ENCODE data around the gene TSPAN15. TPM values are rescaled to one million over a fixed set of nuclear protein-coding genes. Genes with fewer than 3 reads are reported as not detected.

Gene TSPAN15
- total and polyA plus RNA-seq, 4 experiments from 2014 or later = 2.4 to 18.1 (median 9.4) TPM

DNA sequence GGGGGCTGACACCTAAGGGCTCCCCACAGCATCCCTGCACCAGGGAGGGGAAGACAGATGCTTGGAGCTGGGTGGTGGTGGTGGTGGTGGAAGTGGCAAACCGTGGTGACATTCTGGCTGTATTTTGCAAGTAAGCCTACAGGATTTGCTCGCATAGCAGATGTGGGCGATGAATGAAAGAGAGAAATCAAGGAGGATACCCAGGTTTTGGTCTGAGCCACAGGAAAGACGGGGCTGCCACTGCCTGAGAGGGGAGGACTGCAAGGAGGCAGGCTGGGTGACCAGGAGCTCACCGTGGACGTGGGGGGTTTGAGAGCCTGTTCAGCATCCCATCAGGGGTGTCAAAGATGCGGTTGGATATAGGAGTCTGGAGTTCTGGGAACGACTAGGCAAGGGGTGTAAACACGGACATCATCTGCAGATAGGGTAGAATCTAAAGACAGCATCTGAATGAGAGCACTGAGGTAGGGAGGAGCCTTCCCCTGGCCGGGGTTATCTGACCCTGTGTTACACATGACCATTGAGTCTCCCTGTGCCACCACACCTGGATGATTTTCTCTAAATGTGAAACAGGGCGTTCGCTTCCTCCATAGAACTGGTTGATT, 49.7 kb downstream of the TSPAN15 start:
- Mint-ChIP-seq H3K4me3 (no peak overlapping the region), H3K27ac (peak overlapping the region in 3 of 7 donors; percentile 59 to 81 (median 67)), H3K9me3 (no peaks in the 10 kb centered on the region), H3K36me3 (no peaks in the 10 kb centered on the region), H3K27me3 (no peaks in the 10 kb centered on the region), H3K4me1 (peaks cover 5 to 29% (median 15%) of the 10 kb centered on the region in 4 donors)
- no peaks in the 10 kb centered on the region for H3K9me3 ChIP-seq (ENCODE audit: control insufficient read depth in 1 of 2, low read length in 2 of 2)
- ChIA-PET CTCF (ENCODE audit: partially characterized antibody) (interaction anchor here (1.0 to 2.1 kb wide), 2 partner anchors 51 to 94 kb away, joined by 3 to 4 read pairs; no protein-coding TSS in a partner anchor), POLR2A (ENCODE audit: partially characterized antibody) (interaction anchor here (1.0 kb wide), 1 partner anchor 77 kb away, joined by 3 read pairs; no protein-coding TSS in a partner anchor)
- no peak for DNase-seq
- intact Hi-C loops (cut with micrococcal nuclease) = no loop called here
- H3K27ac ChIP-seq (ENCODE audit: low read depth, low read length) = no peak overlapping the region
- H3K4me3 ChIP-seq (ENCODE audit: low read length in 2 of 2) = no peak overlapping the region
- H3K27me3 ChIP-seq (ENCODE audit: insufficient read depth, low read length) = no peaks in the 10 kb centered on the region
- H3K4me1 ChIP-seq (ENCODE audit: insufficient read depth, low read length) = peaks cover 12% of the 10 kb centered on the region
- no peaks in the 10 kb centered on the region for H3K36me3 ChIP-seq (ENCODE audit: insufficient read depth, low read length)

DNA sequence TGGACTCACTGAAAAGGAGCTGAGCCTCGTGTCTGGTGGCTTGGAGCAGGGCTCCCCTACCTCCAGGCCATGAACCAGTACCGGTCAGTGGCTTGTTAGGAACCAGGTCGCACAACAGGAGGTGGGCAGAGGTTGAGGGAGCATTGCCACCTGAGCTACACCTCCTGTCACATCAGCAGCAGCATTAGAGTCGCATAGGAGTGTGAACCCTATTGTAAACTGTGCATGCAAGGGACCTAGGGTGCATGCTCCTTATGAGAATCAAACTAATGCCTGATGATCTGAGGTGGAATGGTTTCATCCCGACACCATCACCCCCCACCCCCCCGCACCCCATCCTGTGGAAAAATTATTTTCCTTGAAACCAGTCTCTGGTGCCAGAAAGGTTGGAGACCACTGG, 50.4 kb downstream of the TSPAN15 start:
- Mint-ChIP-seq H3K4me3 (no peak overlapping the region), H3K4me1 (peaks cover 5 to 34% (median 16%) of the 10 kb centered on the region in 4 donors), H3K9me3 (no peaks in the 10 kb centered on the region), H3K36me3 (no peaks in the 10 kb centered on the region), H3K27ac (no peak overlapping the region), H3K27me3 (no peaks in the 10 kb centered on the region)
- Histone ChIP-seq H3K27me3 (ENCODE audit: insufficient read depth, low read length) (no peaks in the 10 kb centered on the region), H3K4me1 (ENCODE audit: insufficient read depth, low read length) (peaks cover 15% of the 10 kb centered on the region), H3K36me3 (ENCODE audit: insufficient read depth, low read length) (no peaks in the 10 kb centered on the region), H3K27ac (ENCODE audit: low read depth, low read length) (no peak overlapping the region), H3K9me3 (ENCODE audit: control insufficient read depth in 1 of 2, low read length in 2 of 2) (no peaks in the 10 kb centered on the region), H3K4me3 (ENCODE audit: low read length in 2 of 2) (no peak overlapping the region)
- intact Hi-C loops (cut with micrococcal nuclease) = no loop called here
- ChIA-PET CTCF (ENCODE audit: partially characterized antibody) (interaction anchor here (0.7 to 2.1 kb wide), 4 partner anchors 13 to 94 kb away, joined by 3 to 7 read pairs (median 4); no protein-coding TSS in a partner anchor), POLR2A (ENCODE audit: partially characterized antibody) (no interaction called here)
- DNase-seq = no peak

- Mint-ChIP-seq H3K4me1 (peaks cover 10 to 41% (median 22%) of the 10 kb centered on the region in 4 donors), H3K27me3 (no peaks in the 10 kb centered on the region), H3K9me3 (no peaks in the 10 kb centered on the region), H3K36me3 (no peaks in the 10 kb centered on the region), H3K4me3 (no peak overlapping the region), H3K27ac (peak overlapping the region in 1 of 7 donors; percentile 37)
- Histone ChIP-seq H3K4me1 (ENCODE audit: insufficient read depth, low read length) (peaks cover 21% of the 10 kb centered on the region), H3K4me3 (ENCODE audit: low read length in 2 of 2) (no peak overlapping the region), H3K36me3 (ENCODE audit: insufficient read depth, low read length) (no peaks in the 10 kb centered on the region), H3K27ac (ENCODE audit: low read depth, low read length) (no peak overlapping the region), H3K27me3 (ENCODE audit: insufficient read depth, low read length) (no peaks in the 10 kb centered on the region), H3K9me3 (ENCODE audit: control insufficient read depth in 1 of 2, low read length in 2 of 2) (no peaks in the 10 kb centered on the region)
- no peak for DNase-seq
- ChIA-PET CTCF (ENCODE audit: partially characterized antibody) (interaction anchor here (1.0 to 2.1 kb wide), 4 partner anchors 12 to 127 kb away, joined by 4 to 7 read pairs (median 4); partner anchors contain the start of gene FAM241B), POLR2A (ENCODE audit: partially characterized antibody) (no interaction called here)
- intact Hi-C loops (cut with micrococcal nuclease) = no loop called here
Observed at GRCh38 chr10:69502589-69502988, 51.3 kb downstream of the TSPAN15 start.

- H3K4me3 Mint-ChIP-seq = peak overlapping the region in 1 of 8 donors; percentile 38
- ChIA-PET CTCF (ENCODE audit: partially characterized antibody) (interaction anchor here (1.0 to 2.1 kb wide), 3 partner anchors 53 to 126 kb away, joined by 4 to 5 read pairs (median 4); partner anchors contain the start of gene FAM241B), POLR2A (ENCODE audit: partially characterized antibody) (no interaction called here)
- H3K36me3 Mint-ChIP-seq = no peaks in the 10 kb centered on the region
- peaks cover 0 to 2% (median 0%) of the 10 kb centered on the region in 8 donors for H3K9me3 Mint-ChIP-seq
- Histone ChIP-seq H3K27ac (ENCODE audit: low read depth, low read length) (no peak overlapping the region), H3K9me3 (ENCODE audit: control insufficient read depth in 1 of 2, low read length in 2 of 2) (no peaks in the 10 kb centered on the region), H3K4me1 (ENCODE audit: insufficient read depth, low read length) (peaks cover 23% of the 10 kb centered on the region), H3K4me3 (ENCODE audit: low read length in 2 of 2) (no peak overlapping the region), H3K27me3 (ENCODE audit: insufficient read depth, low read length) (no peaks in the 10 kb centered on the region), H3K36me3 (ENCODE audit: insufficient read depth, low read length) (no peaks in the 10 kb centered on the region)
- no peaks in the 10 kb centered on the region for H3K27me3 Mint-ChIP-seq
- H3K27ac Mint-ChIP-seq = peak overlapping the region in 3 of 7 donors; percentile 21 to 49 (median 37)
- intact Hi-C loops (cut with micrococcal nuclease) = no loop called here
- DNase-seq = no peak
- H3K4me1 Mint-ChIP-seq = peaks cover 9 to 39% (median 21%) of the 10 kb centered on the region in 4 donors
Observed at GRCh38 chr10:69503001-69503895, 52.0 kb downstream of the TSPAN15 start.

DNA sequence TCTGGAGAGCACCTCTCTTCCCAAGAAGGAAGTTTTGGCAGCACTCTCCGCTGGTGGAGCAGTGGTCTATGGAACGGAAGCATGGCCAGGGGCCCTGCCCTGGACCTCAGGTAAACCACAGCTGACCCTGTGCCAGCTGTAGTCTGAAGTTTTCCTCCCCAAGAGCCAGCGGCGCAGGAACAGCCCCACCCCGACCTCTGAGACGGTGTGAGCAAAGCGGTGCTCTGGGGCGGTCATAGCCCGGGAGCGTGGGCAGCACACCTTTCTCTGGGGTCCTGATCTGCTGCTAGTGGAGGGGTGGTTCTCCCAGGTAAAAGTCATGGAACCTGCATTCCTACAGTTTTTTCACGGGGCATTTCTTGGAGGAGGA, 52.6 kb downstream of the TSPAN15 start:
- CTCF ChIA-PET (ENCODE audit: partially characterized antibody) = no interaction called here
- Mint-ChIP-seq H3K9me3 (peaks cover 0 to 2% (median 0%) of the 10 kb centered on the region in 8 donors), H3K4me1 (peaks cover 9 to 33% (median 17%) of the 10 kb centered on the region in 4 donors), H3K27ac (peak overlapping the region in 2 of 7 donors; percentile 21 to 35), H3K27me3 (no peaks in the 10 kb centered on the region), H3K4me3 (no peak overlapping the region), H3K36me3 (no peaks in the 10 kb centered on the region)
- H3K27me3 ChIP-seq (ENCODE audit: insufficient read depth, low read length) = no peaks in the 10 kb centered on the region
- intact Hi-C loops (cut with micrococcal nuclease) = no loop called here
- DNase-seq = no peak
- H3K9me3 ChIP-seq (ENCODE audit: control insufficient read depth in 1 of 2, low read length in 2 of 2) = no peaks in the 10 kb centered on the region
- peaks cover 20% of the 10 kb centered on the region for H3K4me1 ChIP-seq (ENCODE audit: insufficient read depth, low read length)
- no peak overlapping the region for H3K4me3 ChIP-seq (ENCODE audit: low read length in 2 of 2)
- POLR2A ChIA-PET (ENCODE audit: partially characterized antibody) = no interaction called here
- no peaks in the 10 kb centered on the region for H3K36me3 ChIP-seq (ENCODE audit: insufficient read depth, low read length)
- no peak overlapping the region for H3K27ac ChIP-seq (ENCODE audit: low read depth, low read length)

DNA sequence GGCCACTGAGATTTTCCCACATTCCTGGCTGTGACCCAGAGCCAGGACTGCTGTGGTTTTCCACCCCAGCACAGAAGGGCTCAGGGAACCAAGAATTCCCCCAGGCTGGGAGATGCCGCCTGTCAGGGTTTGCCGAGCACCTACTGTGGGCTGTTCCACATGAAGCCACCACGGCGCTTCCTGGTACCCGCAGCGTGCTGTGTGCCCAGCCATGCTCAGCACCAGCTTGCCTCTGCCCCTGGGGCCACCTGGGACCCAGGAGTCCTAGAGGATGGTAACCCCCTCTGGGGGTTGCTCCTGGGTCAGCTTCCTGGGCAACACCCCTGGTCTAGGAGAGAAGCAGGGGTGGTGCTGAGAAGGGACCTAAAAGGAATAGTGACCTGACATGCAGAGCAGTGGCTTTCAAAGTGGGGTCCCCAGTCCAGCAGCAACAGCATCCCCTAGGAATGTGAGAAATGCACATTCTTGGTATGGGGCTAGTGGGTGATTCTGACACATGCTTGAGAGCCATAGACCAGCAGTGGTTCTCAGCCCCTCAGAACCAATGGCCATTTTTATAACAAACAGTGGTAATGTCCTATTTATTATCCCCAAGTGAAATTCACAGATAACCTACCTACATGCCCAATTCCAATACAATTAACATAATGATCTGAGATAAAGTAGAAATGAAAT, 53.4 kb downstream of the TSPAN15 start:
- peaks cover 0 to 2% (median 0%) of the 10 kb centered on the region in 8 donors for H3K9me3 Mint-ChIP-seq
- Histone ChIP-seq H3K36me3 (ENCODE audit: insufficient read depth, low read length) (no peaks in the 10 kb centered on the region), H3K9me3 (ENCODE audit: control insufficient read depth in 1 of 2, low read length in 2 of 2) (no peaks in the 10 kb centered on the region), H3K4me3 (ENCODE audit: low read length in 2 of 2) (no peak overlapping the region), H3K27ac (ENCODE audit: low read depth, low read length) (no peak overlapping the region), H3K27me3 (ENCODE audit: insufficient read depth, low read length) (no peaks in the 10 kb centered on the region), H3K4me1 (ENCODE audit: insufficient read depth, low read length) (peaks cover 20% of the 10 kb centered on the region)
- H3K36me3 Mint-ChIP-seq = no peaks in the 10 kb centered on the region
- H3K4me1 Mint-ChIP-seq = peaks cover 9 to 25% (median 16%) of the 10 kb centered on the region in 4 donors
- H3K27ac Mint-ChIP-seq = peak overlapping the region in 3 of 7 donors; percentile 35 to 79 (median 76)
- CTCF ChIA-PET (ENCODE audit: partially characterized antibody) = interaction anchor here (0.7 to 1.1 kb wide), 4 partner anchors 20 to 114 kb away, joined by 3 read pairs; no protein-coding TSS in a partner anchor
- intact Hi-C loops (cut with micrococcal nuclease) = loop anchor here (5.0 kb wide), 2 partner anchors 502 to 547 kb away; partner anchors contain the start of gene DDX21
- no peaks in the 10 kb centered on the region for H3K27me3 Mint-ChIP-seq
- POLR2A ChIA-PET (ENCODE audit: partially characterized antibody) = interaction anchor here (3.1 kb wide), 1 partner anchor 97 kb away, joined by 33 read pairs; no protein-coding TSS in a partner anchor
- H3K4me3 Mint-ChIP-seq = no peak overlapping the region
- no peak for DNase-seq
